IMR-90 (cell line): ENCODE results near the gene FBXO28. TPM values are rescaled to one million over a fixed set of nuclear protein-coding genes. Genes with fewer than 3 reads are reported as not detected.

Experiments
- ATAC-seq: fragments of 200-7000 bp; cut with Tn5 transposase; 2 replicates; pipeline ENCODE4 v1.9.1; 2020; ENCODE audit warnings: low read depth, mild to moderate bottlenecking, moderate library complexity
- BruUV-seq: library from RNA; stranded (reverse); fragments of 400-500 nt; replicated peaks from 2 replicates; lab custom pipeline; 2021; lab: Mats Ljungman, UMichigan
- CTCF ChIA-PET: fragments of 300-600 bp; formaldehyde crosslinking; extraction: SDS; loops from one replicate; lab custom pipeline; 2021; ENCODE audit warnings: antibody characterized with exemption; lab: Yijun Ruan, JAX
- POLR2A ChIA-PET: fragments of 300-600 bp; sonication (Branson Sonifier 250); formaldehyde crosslinking; loops from one replicate; lab custom pipeline; 2022; ENCODE audit warnings: antibody characterized with exemption; ENCODE audit not compliant: unreplicated experiment; lab: Charles Lee
- DNase-seq: peaks from one replicate; pipeline ENCODE4 v3.0.0; 2013
- H2AFZ ChIP-seq: replicated peaks from 2 replicates; pipeline ENCODE3; 2013; ENCODE audit warnings: low read length, mild to moderate bottlenecking; ENCODE audit not compliant: poor library complexity
- H2AK5ac ChIP-seq: 2 replicates; pipeline ENCODE4 v1.6.1; 2013; ENCODE audit warnings: low read depth, low read length, inconsistent platforms
- H2AK9ac ChIP-seq: replicated peaks from 2 replicates; pipeline ENCODE3; 2013; ENCODE audit warnings: mild to moderate bottlenecking, low read depth, low read length, moderate library complexity; ENCODE audit not compliant: poor library complexity
- H2BK120ac ChIP-seq: 2 replicates; pipeline ENCODE4 v1.6.1; 2013; ENCODE audit warnings: low read depth, low read length, inconsistent platforms
- H2BK15ac ChIP-seq: 3 replicates; pipeline ENCODE4 v1.6.1; 2013; ENCODE audit warnings: low read depth, low read length, inconsistent platforms
- H2BK20ac ChIP-seq: 2 replicates; pipeline ENCODE4 v1.6.1; 2013; ENCODE audit warnings: low read depth, mild to moderate bottlenecking, inconsistent platforms, low read length, moderate library complexity
- H2BK5ac ChIP-seq: 2 replicates; pipeline ENCODE4 v1.6.1; 2013; ENCODE audit warnings: mild to moderate bottlenecking, low read depth, low read length, inconsistent platforms; ENCODE audit not compliant: poor library complexity, severe bottlenecking
- H3K14ac ChIP-seq: replicated peaks from 2 replicates; pipeline ENCODE4 v1.6.1; 2013; ENCODE audit warnings: low read depth, low read length, inconsistent platforms
- H3K18ac ChIP-seq: 2 replicates; pipeline ENCODE4 v1.6.1; 2013; ENCODE audit warnings: low read depth, low read length, control low read depth
- H3K23ac ChIP-seq: 2 replicates; pipeline ENCODE4 v1.6.1; 2013; ENCODE audit warnings: low read depth, low read length, inconsistent platforms
- H3K27ac ChIP-seq: 2 replicates; pipeline ENCODE4 v1.5.1; 2013; ENCODE audit warnings: mild to moderate bottlenecking, control low read depth, low read length; ENCODE audit not compliant: insufficient read depth
- H3K27me3 ChIP-seq: 2 replicates; pipeline ENCODE4 v1.6.1; 2013; ENCODE audit warnings: low read length; ENCODE audit not compliant: control insufficient read depth, insufficient read depth
- H3K36me3 ChIP-seq: 2 replicates; pipeline ENCODE4 v1.6.1; 2013; ENCODE audit warnings: low read length, mixed read lengths; ENCODE audit not compliant: control insufficient read depth, insufficient read depth
- H3K4ac ChIP-seq: 2 replicates; pipeline ENCODE4 v1.6.1; 2013; ENCODE audit warnings: low read depth, low read length, inconsistent platforms
- H3K4me1 ChIP-seq: 2 replicates; pipeline ENCODE4 v1.6.1; 2013; ENCODE audit warnings: low read length, mixed read lengths; ENCODE audit not compliant: control insufficient read depth, insufficient read depth
- H3K4me2 ChIP-seq: 2 replicates; pipeline ENCODE4 v1.6.1; 2013; ENCODE audit warnings: low read depth, mild to moderate bottlenecking, control low read depth, low read length, moderate library complexity
- H3K4me3 ChIP-seq: 2 replicates; pipeline ENCODE4 v1.5.1; 2013; ENCODE audit warnings: low read depth, mild to moderate bottlenecking, control low read depth, low read length, moderate library complexity; ENCODE audit not compliant: insufficient read depth
- H3K56ac ChIP-seq: 2 replicates; pipeline ENCODE4 v1.6.1; 2013; ENCODE audit warnings: low read length, inconsistent platforms; ENCODE audit not compliant: insufficient read depth; ENCODE audit errors: extremely low read depth
- H3K79me1 ChIP-seq, 2 experiments: 2 replicates each; pipeline ENCODE4 v1.6.1; 2013; ENCODE audit warnings: low read length in 2 of 2, inconsistent platforms in 1 of 2, low read depth in 1 of 2
- H3K9ac ChIP-seq: 2 replicates; pipeline ENCODE4 v1.6.1; 2013; ENCODE audit warnings: low read depth, low read length, control low read depth
- H3K9me1 ChIP-seq: 2 replicates; pipeline ENCODE4 v1.6.1; 2013; ENCODE audit warnings: low read length, inconsistent platforms; ENCODE audit not compliant: insufficient read depth
- H3K9me3 ChIP-seq: 2 replicates; pipeline ENCODE4 v1.6.1; 2013; ENCODE audit warnings: low read length; ENCODE audit not compliant: control insufficient read depth, insufficient read depth
- H4K20me1 ChIP-seq: 2 replicates; pipeline ENCODE4 v1.6.1; 2013; ENCODE audit warnings: low read length, inconsistent platforms; ENCODE audit not compliant: insufficient read depth
- H4K5ac ChIP-seq: 2 replicates; pipeline ENCODE4 v1.6.1; 2013; ENCODE audit warnings: mild to moderate bottlenecking, low read depth, low read length, control low read depth
- H4K8ac ChIP-seq, 2 experiments: 2 replicates each; pipeline ENCODE4 v1.6.1; 2013; ENCODE audit warnings: low read depth in 2 of 2, low read length in 2 of 2, control low read depth in 1 of 2, inconsistent platforms in 1 of 2
- H4K91ac ChIP-seq: 2 replicates; pipeline ENCODE4 v1.6.1; 2013; ENCODE audit warnings: low read depth, low read length, inconsistent platforms; ENCODE audit not compliant: insufficient read depth
- CEBPB ChIP-seq: IDR thresholded peaks from 2 replicates; pipeline ENCODE4 v1.6.1; 2012; ENCODE audit warnings: low read depth, low read length, improper control_type of control experiment
- CHD1 ChIP-seq: IDR thresholded peaks from 2 replicates; pipeline ENCODE4 v1.6.1; 2012; ENCODE audit warnings: low read depth, low read length, improper control_type of control experiment
- MAFK ChIP-seq: IDR thresholded peaks from 2 replicates; pipeline ENCODE4 v1.6.1; 2012; ENCODE audit warnings: low read depth, low read length, improper control_type of control experiment
- MAZ ChIP-seq: IDR thresholded peaks from 2 replicates; pipeline ENCODE4 v1.6.1; 2012; ENCODE audit warnings: low read depth, mild to moderate bottlenecking, low read length, improper control_type of control experiment, moderate library complexity, borderline replicate concordance
- MXI1 ChIP-seq: IDR thresholded peaks from 2 replicates; pipeline ENCODE4 v1.6.1; 2012; ENCODE audit warnings: low read depth, mild to moderate bottlenecking, low read length, moderate library complexity, borderline replicate concordance
- POLR2A ChIP-seq: IDR thresholded peaks from 2 replicates; pipeline ENCODE4 v1.6.1; 2012; ENCODE audit warnings: mild to moderate bottlenecking, low read depth, low read length
- RCOR1 ChIP-seq: IDR thresholded peaks from 2 replicates; pipeline ENCODE4 v1.6.1; 2012; ENCODE audit warnings: mild to moderate bottlenecking, low read length, improper control_type of control experiment; ENCODE audit not compliant: insufficient replicate concordance
- RFX5 ChIP-seq: IDR thresholded peaks from 2 replicates; pipeline ENCODE4 v1.8.0; 2012; ENCODE audit warnings: low read depth, mild to moderate bottlenecking, low read length, moderate library complexity
- SMC3 ChIP-seq: fragments of 150-350 bp; IDR thresholded peaks from 2 replicates; pipeline ENCODE4 v1.6.1; 2016; ENCODE audit warnings: low read depth, mild to moderate bottlenecking, antibody characterized with exemption, low read length, moderate library complexity
- WGBS, 2 experiments: methylation state at CpG; one replicate each; pipeline versions ENCODE4 v1.1.5 to v1.1.7; 2013; ENCODE audit warnings: missing lambda C conversion rate in 2 of 2; ENCODE audit not compliant: insufficient read length in 1 of 2; ENCODE audit errors: extremely low coverage in 2 of 2; 5-methylcytosine and 5-hydroxymethylcytosine counted together
- dilution Hi-C: fragments of 300-500 bp; cut with HindIII; formaldehyde crosslinking; loops from one replicate; pipeline ENCODE4 v1.14.3; 2018; ENCODE audit warnings: low sequenced_read_pairs; ENCODE audit not compliant: unreplicated experiment
- in situ Hi-C: fragments of 300-500 bp; cut with MboI; formaldehyde crosslinking; loops from 3 replicates; pipeline ENCODE4 v1.14.3; 2019; ENCODE audit warnings: low sequenced_read_pairs, inconsistent platforms, mixed read lengths
- intact Hi-C: fragments of 100-400 bp; cut with micrococcal nuclease; formaldehyde crosslinking; loops from 2 replicates; pipeline ENCODE4 v1.10.0; 2022
- polyA plus RNA-seq, 3 experiments: library from polyadenylated mRNA; depleted of rRNA; stranded (reverse); fragments of >200 nt; gene quantifications; 2 replicates each; pipeline ENCODE4 v1.2.3, GENCODE V29; 2012; ENCODE audit warnings: low replicate concordance in 1 of 3
- total RNA-seq: library from RNA; depleted of rRNA; stranded (reverse); fragments of >200 nt; gene quantifications from 2 replicates; pipeline ENCODE4 v1.2.3, GENCODE V29; 2012
- TF ChIP-seq, protein P1 (sequence below): fragments of 150-350 bp; IDR thresholded peaks from 2 replicates; pipeline ENCODE4 v1.6.1; 2016; ENCODE audit warnings: low read depth, mild to moderate bottlenecking, low read length, moderate library complexity, borderline replicate concordance

Gene FBXO28
- total and polyA plus RNA-seq, 2 of the 4 experiments (the other 2 are of a cell fraction), result 11.6 to 22.6 TPM

- ATAC-seq, result no peak
- dilution Hi-C loops, result no loop called here
- POLR2A ChIA-PET, result no interaction called here
These were observed 44.8 kb upstream of the FBXO28 start for GRCh38 chr1:224069138-224069537.

More at GRCh38 chr1:224069138-224069537, 44.8 kb upstream of the FBXO28 start:
- 50% methylated on average over 1 of the region's 3 CpGs; no CpG with 5 or more reads in 1 of the 2 experiments for WGBS, 2 experiments
- Histone ChIP-seq H2BK15ac (no peak overlapping the region), H2BK5ac (no peak overlapping the region), H3K27ac (no peak overlapping the region), H3K14ac (no peak overlapping the region), H2BK120ac (no peak overlapping the region), H3K18ac (no peak overlapping the region), H3K9me3 (no peaks in the 10 kb centered on the region), H3K27me3 (no peaks in the 10 kb centered on the region), H2AFZ (no peak overlapping the region), H3K79me1 (no peaks in the 10 kb centered on the region), H4K8ac (no peak overlapping the region), H4K5ac (no peak overlapping the region), H3K4ac (no peak overlapping the region), H4K20me1 (no peaks in the 10 kb centered on the region), H4K91ac (no peak overlapping the region), H3K4me3 (no peak overlapping the region), H3K4me1 (peaks cover 4% of the 10 kb centered on the region), H2AK9ac (no peak overlapping the region), H3K9ac (no peak overlapping the region), H2AK5ac (no peak overlapping the region), H3K23ac (no peak overlapping the region), H2BK20ac (no peak overlapping the region), H3K56ac (no peak overlapping the region), H3K36me3 (no peaks in the 10 kb centered on the region), H3K9me1 (no peaks in the 10 kb centered on the region), H3K4me2 (no peak overlapping the region)
- BruUV-seq, result no TSS peak
- CTCF ChIA-PET, result no interaction called here
- intact Hi-C loops, result no loop called here
- in situ Hi-C loops, result no loop called here
- no peak for DNase-seq
- TF ChIP-seq CEBPB, result no peak
- no peak for TF ChIP-seq RCOR1
- TF ChIP-seq SMC3, result no peak
- TF ChIP-seq, protein P1, sequence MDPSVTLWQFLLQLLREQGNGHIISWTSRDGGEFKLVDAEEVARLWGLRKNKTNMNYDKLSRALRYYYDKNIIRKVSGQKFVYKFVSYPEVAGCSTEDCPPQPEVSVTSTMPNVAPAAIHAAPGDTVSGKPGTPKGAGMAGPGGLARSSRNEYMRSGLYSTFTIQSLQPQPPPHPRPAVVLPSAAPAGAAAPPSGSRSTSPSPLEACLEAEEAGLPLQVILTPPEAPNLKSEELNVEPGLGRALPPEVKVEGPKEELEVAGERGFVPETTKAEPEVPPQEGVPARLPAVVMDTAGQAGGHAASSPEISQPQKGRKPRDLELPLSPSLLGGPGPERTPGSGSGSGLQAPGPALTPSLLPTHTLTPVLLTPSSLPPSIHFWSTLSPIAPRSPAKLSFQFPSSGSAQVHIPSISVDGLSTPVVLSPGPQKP, result no peak
- no peak for TF ChIP-seq MAFK
- no peak for TF ChIP-seq MAZ
- TF ChIP-seq POLR2A, result no peak
- no peak for TF ChIP-seq MXI1
- TF ChIP-seq CHD1, result no peak
- TF ChIP-seq RFX5, result no peak
